GM12892 (cell line): ENCODE results near the gene SLC35D3.

ENCODE experiments used
- POLR2A ChIP-seq: IDR thresholded peaks from 2 replicates; pipeline ENCODE4 v1.6.1; 2011; ENCODE audit warnings: low read depth, low read length, control low read depth
- POLR2AphosphoS5 ChIP-seq: IDR thresholded peaks from 2 replicates; pipeline ENCODE4 v1.6.1; 2011; ENCODE audit warnings: low read depth, low read length, control low read depth
- TAF1 ChIP-seq: IDR thresholded peaks from 2 replicates; pipeline ENCODE4 v1.6.1; 2011; ENCODE audit warnings: low read depth, mild to moderate bottlenecking, control low read depth, low read length, borderline replicate concordance

- TF ChIP-seq POLR2A, result no peak
- no peak for TF ChIP-seq POLR2AphosphoS5
- no peak for TF ChIP-seq TAF1
These were observed 38.7 kb downstream of the SLC35D3 start for GRCh38 chr6:136960781-136961180.
